DMS153 (cell line): ENCODE results near the gene CD96.

Experiments
- DNase-seq: peaks from one replicate; lab custom pipeline; 2025; lab: John Stamatoyannopoulos, UW

CD96 gene

GRCh38 chr3:111594781-111595180 is 52.8 kb downstream of the CD96 start:
- DNase-seq: no peak

- DNase-seq: no peak
Observed at GRCh38 chr3:111595232-111595631, 53.2 kb downstream of the CD96 start, which contains the start of gene ZBED2. Gene ZBED2, minus strand, starts transcription at chr3:111595346. Its CDS starts 1,145 bp downstream, at chr3:111594201.

DNA sequence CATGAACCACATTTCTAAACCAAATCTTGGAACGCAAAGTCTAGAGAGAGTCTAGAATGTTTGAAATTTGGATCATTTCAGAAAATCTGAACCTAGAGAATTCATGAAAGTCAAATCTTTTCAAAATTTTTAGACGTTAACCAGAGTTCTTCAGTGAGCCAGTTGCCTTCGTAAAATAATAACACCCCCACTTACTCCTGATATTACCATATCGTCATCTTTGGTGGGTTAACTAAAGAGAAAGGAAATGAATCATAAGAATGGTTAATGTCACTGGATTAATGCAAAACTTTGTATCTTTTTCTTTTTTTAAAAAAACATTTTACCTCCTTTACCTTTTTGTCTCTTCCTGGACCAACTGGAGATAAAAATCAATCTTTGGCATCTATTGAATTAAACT is 54.3 kb downstream of the CD96 start:
- DNase-seq: no peak

DNA sequence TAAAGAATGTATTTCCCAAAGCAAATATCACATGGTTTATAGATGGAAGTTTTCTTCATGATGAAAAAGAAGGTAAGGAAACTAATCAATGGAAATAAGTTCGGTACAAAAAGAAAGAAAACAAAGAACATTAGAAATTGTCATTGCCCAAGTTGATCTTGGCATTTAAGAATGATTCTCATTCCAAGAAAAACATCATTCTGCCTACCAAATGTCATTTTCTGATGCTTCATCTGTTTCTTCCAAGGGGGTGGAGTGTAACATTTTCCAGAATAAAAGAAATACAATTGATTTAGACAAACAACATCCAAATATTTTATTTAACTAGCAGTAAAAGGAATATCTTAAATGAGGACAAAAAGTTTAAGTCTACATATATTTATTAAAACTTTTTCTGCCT is 56.1 kb downstream of the CD96 start:
- no peak for DNase-seq

DNA sequence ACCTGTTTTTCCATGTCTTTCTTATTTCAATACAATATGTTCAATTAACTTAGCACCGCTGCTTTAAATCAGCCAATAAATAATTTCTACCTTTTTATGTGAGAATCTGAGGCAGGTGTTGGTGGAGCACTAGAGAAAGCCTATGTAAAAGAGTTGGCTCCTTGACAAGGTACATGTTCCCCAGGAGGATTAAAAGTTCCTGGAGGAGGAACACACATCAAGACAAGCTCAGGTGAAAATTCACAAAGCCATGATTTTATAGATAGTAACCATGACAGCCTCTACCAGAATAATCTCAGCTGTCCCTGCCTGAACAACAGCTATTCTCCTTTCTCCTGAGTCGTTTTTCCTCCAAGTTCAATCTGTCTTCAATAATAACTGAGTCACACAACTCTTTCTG is 56.6 kb downstream of the CD96 start:
- DNase-seq: no peak

GRCh38 chr3:111601810-111602209 is 59.8 kb downstream of the CD96 start:
- no peak for DNase-seq

GRCh38 chr3:111603679-111604078 is 61.7 kb downstream of the CD96 start:
- DNase-seq: no peak

DNA sequence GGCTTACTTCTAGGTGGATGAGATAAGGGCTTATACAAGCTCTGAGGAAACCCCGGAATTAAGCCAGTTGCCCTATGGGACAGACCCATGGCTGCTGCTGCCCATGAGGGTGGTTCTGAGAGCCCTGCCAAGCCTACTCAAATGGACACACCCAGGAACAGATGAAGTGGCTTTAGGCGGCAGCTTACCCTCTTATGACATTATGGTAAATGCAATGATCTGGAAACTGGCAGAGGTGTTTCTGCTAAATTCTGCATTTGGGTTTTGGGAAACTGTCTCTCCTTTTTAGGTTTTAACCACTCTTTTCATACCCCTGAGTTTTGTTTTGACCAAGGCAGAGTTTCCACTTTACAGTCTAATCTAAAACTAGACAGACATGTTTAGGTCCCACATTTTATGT is 62.1 kb downstream of the CD96 start:
- no peak for DNase-seq

DNA sequence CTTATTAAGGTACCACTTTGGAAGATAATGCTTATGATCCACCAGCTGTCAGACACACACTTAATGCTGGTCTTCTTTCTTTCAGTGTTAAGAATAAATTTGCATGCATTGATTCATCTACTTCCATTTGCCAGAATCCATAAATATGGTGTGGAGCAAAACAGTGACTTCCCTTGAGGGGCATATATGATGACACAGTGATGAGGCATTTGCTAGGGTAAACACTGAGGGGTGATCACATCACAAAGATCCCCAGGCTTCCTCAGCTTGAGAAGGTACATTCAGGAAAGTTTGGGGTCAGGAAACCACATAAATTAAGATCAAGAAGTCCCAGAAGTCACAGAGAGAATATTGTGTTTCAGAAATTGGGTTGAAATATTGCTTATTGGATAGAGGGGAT is 63.0 kb downstream of the CD96 start:
- no peak for DNase-seq

- DNase-seq: no peak
Observed at GRCh38 chr3:111605493-111605892, 63.5 kb downstream of the CD96 start.

DNA sequence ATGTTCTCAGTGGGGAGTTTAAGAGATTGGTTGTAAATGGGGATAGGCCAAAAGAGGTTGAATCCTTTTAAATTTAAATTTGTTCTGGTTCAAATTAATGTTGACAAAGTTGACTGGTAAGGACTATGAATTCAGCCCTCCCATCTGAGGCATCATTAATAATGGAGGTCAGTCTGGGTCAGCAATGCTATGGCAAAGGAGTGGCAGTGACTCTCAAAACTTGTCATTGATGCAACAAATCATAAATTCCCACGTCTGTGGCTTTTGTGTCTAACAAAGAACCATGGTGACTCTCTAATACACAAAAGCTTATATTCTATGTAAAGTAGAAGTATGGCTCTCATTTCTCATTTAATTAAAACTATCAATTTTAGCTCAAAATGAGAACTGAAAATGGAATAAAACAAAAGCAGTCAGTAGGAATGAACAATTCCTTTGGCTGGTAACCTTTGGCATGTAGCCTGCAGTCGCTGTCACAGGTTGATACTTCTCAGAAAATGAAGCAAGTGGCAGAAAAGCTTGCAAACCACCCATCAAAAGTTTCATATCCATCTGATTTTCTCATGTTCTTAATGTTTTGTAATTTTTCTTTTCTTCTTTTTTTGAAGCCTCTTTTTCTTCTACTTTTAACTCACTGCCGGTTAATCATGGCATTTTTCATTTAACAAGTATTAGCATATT is 65.4 kb downstream of the CD96 start:
- no peak for DNase-seq

DNA sequence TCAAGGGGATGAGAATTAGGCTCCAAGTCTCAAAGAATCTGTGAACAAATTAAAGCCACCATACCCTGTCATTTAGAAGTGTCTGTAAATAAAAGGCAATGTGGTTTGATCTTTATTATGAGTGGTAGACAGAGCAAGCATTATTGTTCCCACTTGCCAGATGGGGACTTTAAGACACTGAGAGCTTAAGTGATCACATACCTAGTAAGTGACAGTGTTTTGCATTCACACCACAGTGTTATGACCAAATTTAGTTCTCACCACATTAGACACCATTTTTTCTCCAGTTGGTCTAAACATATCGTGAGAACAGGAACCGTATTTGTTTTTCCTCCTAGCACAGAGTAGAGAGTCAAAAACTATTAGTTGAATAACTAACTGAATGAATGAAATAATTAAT is 66.4 kb downstream of the CD96 start:
- DNase-seq: no peak

DNA sequence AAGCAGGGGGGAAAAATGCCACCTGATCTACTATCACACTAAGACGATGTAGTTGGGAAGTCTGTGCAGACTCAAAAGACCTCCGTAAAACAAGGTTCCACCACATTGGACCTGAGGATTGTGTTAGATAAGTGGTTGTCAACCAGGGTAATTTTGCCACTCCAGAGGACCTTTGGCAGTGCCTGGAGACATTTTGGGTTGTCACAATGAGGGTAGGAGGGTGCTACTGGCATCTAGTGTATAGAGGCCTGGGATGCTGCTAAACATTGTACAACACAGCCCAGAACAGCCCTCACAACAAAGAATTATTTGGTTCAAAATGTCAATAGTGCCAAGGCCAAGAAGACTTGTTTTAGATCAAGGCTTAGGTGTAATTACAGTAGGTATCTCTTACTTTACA is 67.7 kb downstream of the CD96 start:
- DNase-seq: no peak

- DNase-seq: no peak
Observed at GRCh38 chr3:111610189-111610588, 68.2 kb downstream of the CD96 start.

DNA sequence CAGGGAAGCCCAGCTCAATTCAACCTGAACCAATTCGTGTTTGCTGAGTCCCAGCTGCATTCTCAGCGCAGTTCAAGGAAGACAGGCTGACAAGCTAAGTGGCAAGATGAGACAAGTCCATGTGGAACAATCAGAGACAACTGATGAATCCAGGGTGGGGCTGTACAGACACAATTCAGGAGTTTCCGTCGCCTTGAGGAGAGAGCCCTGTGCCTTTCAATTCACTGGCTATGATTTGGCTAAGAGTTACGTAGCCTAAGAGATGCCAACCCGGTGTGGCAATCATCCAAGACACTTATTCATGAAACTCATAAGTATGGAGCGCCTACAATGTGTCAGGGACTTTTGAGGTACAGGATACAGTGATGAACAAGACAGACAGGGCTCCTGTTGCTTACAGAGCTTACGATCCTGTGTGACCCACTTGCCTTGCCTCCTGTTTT is 68.6 kb downstream of the CD96 start:
- DNase-seq: no peak

DNA sequence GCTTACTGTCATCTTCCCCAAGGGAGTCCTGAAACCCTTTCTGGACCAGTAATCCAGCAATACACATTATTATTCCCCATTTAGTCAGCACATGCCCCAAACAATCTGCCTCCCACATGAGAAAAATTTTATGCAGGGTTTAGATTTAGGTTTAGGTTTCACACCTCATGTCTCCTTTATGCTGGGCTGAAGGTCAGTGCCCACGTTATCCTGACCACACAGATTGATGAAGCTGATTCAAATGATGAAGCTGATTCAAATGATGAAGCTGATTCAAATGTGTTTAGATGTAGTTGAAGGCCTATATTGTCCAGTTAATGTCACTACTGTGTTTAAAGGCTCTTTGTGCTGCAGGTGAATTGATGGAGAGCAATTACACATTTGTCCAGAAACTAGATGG is 71.3 kb downstream of the CD96 start:
- no peak for DNase-seq

GRCh38 chr3:111615880-111616279 is 73.9 kb downstream of the CD96 start:
- no peak for DNase-seq

DNA sequence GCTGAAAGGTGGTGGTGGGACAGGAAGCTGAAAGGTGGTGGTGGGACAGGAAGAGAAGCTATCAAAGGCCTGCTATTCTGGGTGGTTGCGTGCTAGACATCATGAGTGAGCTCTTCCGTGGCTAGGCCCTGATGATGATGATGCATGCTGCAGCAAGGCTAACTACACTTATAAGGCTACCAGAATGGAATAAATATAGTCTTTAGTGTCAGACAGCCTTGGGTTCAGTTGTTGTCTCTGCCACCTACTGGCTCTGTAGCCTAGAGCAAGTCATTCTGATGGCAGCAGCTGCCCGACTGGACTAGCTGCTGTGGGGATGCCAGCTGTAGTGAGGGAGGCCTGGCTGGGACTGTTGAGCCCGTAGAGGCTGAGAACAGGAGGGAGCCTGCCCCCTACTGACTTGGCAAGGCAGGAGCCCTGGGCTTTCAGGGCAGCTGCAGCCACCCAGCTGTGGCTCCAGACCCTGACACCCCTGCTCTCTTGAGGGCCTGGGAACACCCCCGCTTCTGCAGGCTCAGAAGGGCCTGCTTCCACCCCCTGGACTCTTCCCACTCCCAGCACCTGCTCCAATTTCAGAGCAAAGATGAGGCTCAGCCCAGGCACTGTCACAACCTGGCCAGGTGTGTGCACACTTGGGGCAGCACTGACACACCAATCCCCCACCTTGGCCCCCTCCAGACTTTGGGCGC is 74.6 kb downstream of the CD96 start:
- DNase-seq: no peak

DNA sequence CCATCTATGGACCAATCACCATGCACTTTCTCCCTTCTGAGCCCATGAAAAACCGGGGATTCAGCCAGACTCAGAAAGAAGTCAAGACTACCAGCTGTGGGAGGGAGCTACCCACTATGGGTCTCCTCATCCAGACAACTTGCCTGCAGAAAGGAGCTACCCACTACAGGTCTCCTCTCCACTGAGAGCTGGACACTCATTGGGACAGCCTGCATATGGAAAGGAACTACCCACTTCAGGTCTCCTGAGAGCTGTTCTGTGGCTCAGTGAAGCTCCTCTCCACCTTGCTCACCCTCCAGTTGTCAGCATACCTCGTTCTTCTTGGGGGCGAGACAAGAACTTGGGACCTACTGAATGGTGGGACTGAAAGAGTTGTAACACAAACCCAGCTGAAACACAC is 75.4 kb downstream of the CD96 start:
- DNase-seq: no peak

GRCh38 chr3:111617912-111618601 is 76.1 kb downstream of the CD96 start:
- DNase-seq: no peak

DNA sequence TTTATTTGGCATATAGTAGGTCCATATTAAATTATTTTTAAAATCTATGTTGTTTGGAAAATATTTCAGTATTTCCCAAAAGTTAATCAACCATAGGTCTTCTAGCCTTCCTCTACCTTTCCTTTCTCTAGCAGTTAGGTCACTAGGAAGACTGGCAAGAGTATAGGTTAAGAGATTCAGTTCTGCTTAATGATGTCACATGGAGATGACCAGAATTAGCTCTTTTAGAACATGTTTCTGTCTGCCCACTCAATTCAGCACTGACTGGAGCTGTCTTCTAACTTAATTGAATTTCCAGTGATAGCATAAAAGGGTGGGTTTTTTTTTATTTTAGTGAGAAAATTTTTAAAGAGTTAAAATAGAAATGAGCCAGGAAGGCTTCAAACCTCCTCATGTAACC is 76.9 kb downstream of the CD96 start:
- no peak for DNase-seq

- DNase-seq: no peak
Observed at GRCh38 chr3:111619833-111620232, 77.8 kb downstream of the CD96 start.

- no peak for DNase-seq
Observed at GRCh38 chr3:111621535-111621934, 79.5 kb downstream of the CD96 start.
